Natural killer cell (primary cell): ENCODE measurements around the gene MOB2. TPM values are rescaled to one million over a fixed set of nuclear protein-coding genes. Genes with fewer than 3 reads are reported as not detected.

Experiments used
- ATAC-seq, 3 donors: fragments of 150-1000 bp in 2 of 3; fragments of 200-7000 bp in 1 of 3; cut with Tn5 transposase; 1 replicate in 1 of 3; 2 replicates in 2 of 3; pipeline ENCODE4 v1.10.0; 2021; ENCODE audit warnings: mild to moderate bottlenecking in 2 of 3, moderate library complexity in 2 of 3
- DNase-seq, 2 donors: peaks; one replicate each; pipeline versions ENCODE4 v3.0.0 to v3.0.0-alpha.2; 2013 to 2021; ENCODE audit warnings: mixed read lengths in 1 of 2
- H3K27ac ChIP-seq: one replicate; pipeline ENCODE4 v1.5.1; 2013; ENCODE audit warnings: mild to moderate bottlenecking, low read length
- H3K27me3 ChIP-seq: one replicate; pipeline ENCODE4 v1.6.1; 2013; ENCODE audit warnings: low read length; ENCODE audit not compliant: control insufficient read depth, insufficient read depth
- H3K36me3 ChIP-seq: one replicate; pipeline ENCODE4 v1.6.1; 2013; ENCODE audit warnings: low read length; ENCODE audit not compliant: control insufficient read depth, insufficient read depth
- H3K4me1 ChIP-seq: one replicate; pipeline ENCODE4 v1.6.1; 2013; ENCODE audit warnings: low read length; ENCODE audit not compliant: control insufficient read depth, insufficient read depth
- H3K4me3 ChIP-seq: one replicate; pipeline ENCODE4 v1.5.1; 2013; ENCODE audit warnings: low read length
- H3K9me3 ChIP-seq: one replicate; pipeline ENCODE4 v1.6.1; 2013; ENCODE audit warnings: low read length; ENCODE audit not compliant: control insufficient read depth, insufficient read depth
- H3K27ac Mint-ChIP-seq, 2 donors: one replicate each; pipeline ENCODE4 v1.8.0; 2022; ENCODE audit warnings: mild to moderate bottlenecking in 2 of 2, mixed read lengths in 2 of 2, moderate library complexity in 1 of 2
- H3K27me3 Mint-ChIP-seq, 2 donors: one replicate each; pipeline ENCODE4 v1.8.0; 2022; ENCODE audit warnings: low read depth in 2 of 2, mixed read lengths in 2 of 2
- H3K36me3 Mint-ChIP-seq: one replicate; pipeline ENCODE4 v1.8.0; 2022; ENCODE audit warnings: mixed read lengths
- H3K4me1 Mint-ChIP-seq, 2 donors: one replicate each; pipeline ENCODE4 v1.8.0; 2022; ENCODE audit warnings: mixed read lengths in 2 of 2
- H3K4me3 Mint-ChIP-seq: one replicate; pipeline ENCODE4 v1.8.0; 2022; ENCODE audit warnings: mild to moderate bottlenecking, moderate library complexity, mixed read lengths
- H3K9me3 Mint-ChIP-seq, 2 donors: one replicate each; pipeline ENCODE4 v1.8.0; 2022; ENCODE audit warnings: mixed read lengths in 2 of 2
- WGBS: methylation state at CpG from one replicate; pipeline ENCODE4 v1.1.7; 2013; ENCODE audit warnings: missing lambda C conversion rate; ENCODE audit not compliant: insufficient coverage; 5-methylcytosine and 5-hydroxymethylcytosine counted together
- intact Hi-C: fragments of 100-400 bp; cut with micrococcal nuclease; formaldehyde crosslinking; loops from one replicate; pipeline ENCODE4 v1.14.2; 2022
- total RNA-seq, 4 donors: library from RNA; stranded (reverse); fragments of 120-200 nt in 1 of 4; gene quantifications; one replicate each; pipeline versions ENCODE4 v1.2.3 to v1.2.4, GENCODE V29; 2013 to 2022
- TF ChIP-seq, protein P1 (sequence below): fragments of 200-600 bp; IDR thresholded peaks from one replicate; pipeline ENCODE4 v1.8.0; 2022; ENCODE audit warnings: antibody characterized with exemption

The MOB2 gene
- total RNA-seq, 3 donors from 2014 or later (not counting 1 experiment from before 2014, with no cell fraction given), result 61.9 to 79.6 (median 78.5) TPM

- DNase-seq (no peak), ATAC-seq (no peak)
- Histone ChIP-seq H3K4me3 (no peak overlapping the region), H3K27me3 (no peaks in the 10 kb centered on the region), H3K4me1 (peaks cover 43% of the 10 kb centered on the region), H3K9me3 (no peaks in the 10 kb centered on the region), H3K27ac (no peak overlapping the region), H3K36me3 (peaks cover 15% of the 10 kb centered on the region)
- intact Hi-C loops, result no loop called here
- WGBS, result 94% methylated on average over 20 of the region's 20 CpGs
- Mint-ChIP-seq H3K4me3 (no peak overlapping the region), H3K27me3 (no peaks in the 10 kb centered on the region), H3K4me1 (peaks cover 12 to 63% of the 10 kb centered on the region in 2 donors), H3K9me3 (no peaks in the 10 kb centered on the region), H3K36me3 (no peaks in the 10 kb centered on the region), H3K27ac (peak overlapping the region; percentile 3 to 86)
- TF ChIP-seq, protein P1, sequence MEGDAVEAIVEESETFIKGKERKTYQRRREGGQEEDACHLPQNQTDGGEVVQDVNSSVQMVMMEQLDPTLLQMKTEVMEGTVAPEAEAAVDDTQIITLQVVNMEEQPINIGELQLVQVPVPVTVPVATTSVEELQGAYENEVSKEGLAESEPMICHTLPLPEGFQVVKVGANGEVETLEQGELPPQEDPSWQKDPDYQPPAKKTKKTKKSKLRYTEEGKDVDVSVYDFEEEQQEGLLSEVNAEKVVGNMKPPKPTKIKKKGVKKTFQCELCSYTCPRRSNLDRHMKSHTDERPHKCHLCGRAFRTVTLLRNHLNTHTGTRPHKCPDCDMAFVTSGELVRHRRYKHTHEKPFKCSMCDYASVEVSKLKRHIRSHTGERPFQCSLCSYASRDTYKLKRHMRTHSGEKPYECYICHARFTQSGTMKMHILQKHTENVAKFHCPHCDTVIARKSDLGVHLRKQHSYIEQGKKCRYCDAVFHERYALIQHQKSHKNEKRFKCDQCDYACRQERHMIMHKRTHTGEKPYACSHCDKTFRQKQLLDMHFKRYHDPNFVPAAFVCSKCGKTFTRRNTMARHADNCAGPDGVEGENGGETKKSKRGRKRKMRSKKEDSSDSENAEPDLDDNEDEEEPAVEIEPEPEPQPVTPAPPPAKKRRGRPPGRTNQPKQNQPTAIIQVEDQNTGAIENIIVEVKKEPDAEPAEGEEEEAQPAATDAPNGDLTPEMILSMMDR, result no peak
Measured at GRCh38 chr11:1484695-1485503, 1.7 kb downstream of the MOB2 start.

DNA sequence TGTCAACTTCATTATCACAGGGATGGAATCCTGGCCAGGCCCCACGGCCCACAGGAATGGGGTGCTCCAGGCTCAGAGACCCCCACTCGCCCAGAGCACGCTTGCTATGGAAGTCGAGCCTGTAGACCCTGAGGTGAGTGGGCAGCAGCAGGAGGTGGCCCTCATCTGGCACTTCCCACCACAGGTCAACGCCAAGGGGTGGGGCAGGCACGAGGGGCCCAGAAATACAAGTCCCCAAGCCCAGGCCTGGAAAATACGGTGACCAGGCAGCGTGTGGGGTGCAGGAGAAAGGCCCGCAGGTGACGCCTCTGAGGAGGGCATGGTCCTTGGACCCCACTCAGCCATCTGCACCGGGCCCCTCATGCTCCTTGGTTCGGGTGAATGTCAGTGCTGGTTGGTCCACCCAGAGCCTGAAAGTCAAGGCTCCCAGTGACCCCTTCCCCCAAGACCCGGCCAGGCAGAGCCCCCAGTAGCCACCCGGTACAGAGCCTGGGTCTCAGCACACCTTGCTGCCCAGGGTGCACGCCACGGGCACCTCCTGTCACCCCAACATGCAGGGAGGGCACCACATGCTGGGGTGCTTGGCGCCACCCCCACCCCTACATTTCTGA, 2.4 kb downstream of the MOB2 start:
- Mint-ChIP-seq H3K27me3 (no peaks in the 10 kb centered on the region), H3K9me3 (no peaks in the 10 kb centered on the region), H3K27ac (peak overlapping the region in 1 of 2 donors; percentile 86), H3K36me3 (no peaks in the 10 kb centered on the region), H3K4me3 (no peak overlapping the region), H3K4me1 (peaks cover 12 to 57% of the 10 kb centered on the region in 2 donors)
- H3K27me3 ChIP-seq, result no peaks in the 10 kb centered on the region
- H3K4me1 ChIP-seq, result peaks cover 40% of the 10 kb centered on the region
- H3K4me3 ChIP-seq, result no peak overlapping the region
- no peak for DNase-seq
- no peak for ATAC-seq
- intact Hi-C loops, result no loop called here
- no peak overlapping the region for H3K27ac ChIP-seq
- TF ChIP-seq, protein P1, result no peak
- H3K9me3 ChIP-seq, result no peaks in the 10 kb centered on the region
- 95% methylated on average over 17 of the region's 17 CpGs for WGBS
- H3K36me3 ChIP-seq, result peaks cover 22% of the 10 kb centered on the region

DNA sequence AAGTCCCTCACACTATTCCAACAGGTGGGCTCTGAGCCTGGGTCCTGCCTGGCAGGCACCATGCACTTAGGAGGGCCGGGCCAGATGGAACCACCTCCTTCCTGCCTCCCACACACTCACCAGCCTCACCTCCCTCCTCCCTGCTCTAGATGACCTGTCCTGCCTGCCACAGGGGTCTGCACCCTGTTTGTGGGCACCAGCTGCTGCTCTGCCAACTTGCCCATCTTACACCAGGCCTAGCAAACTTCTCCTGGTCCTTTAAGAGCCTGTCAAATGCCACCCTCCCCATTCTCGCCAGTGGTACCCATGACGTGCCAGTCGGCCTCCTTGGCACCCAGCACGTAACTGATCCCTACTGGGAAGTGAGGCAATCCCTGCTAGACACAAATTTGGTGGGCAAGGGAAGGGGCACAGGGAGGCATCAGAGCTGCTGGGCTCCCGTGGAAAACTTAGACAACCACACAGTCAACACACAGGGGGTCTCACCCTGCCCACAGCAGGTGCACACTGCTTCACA, 3.1 kb downstream of the MOB2 start:
- no peak for ATAC-seq
- H3K36me3 Mint-ChIP-seq, result no peaks in the 10 kb centered on the region
- peaks cover 18 to 56% of the 10 kb centered on the region in 2 donors for H3K4me1 Mint-ChIP-seq
- H3K27ac Mint-ChIP-seq, result peak overlapping the region in 1 of 2 donors; percentile 86
- no peak overlapping the region for H3K27ac ChIP-seq
- no peak overlapping the region for H3K4me3 ChIP-seq
- TF ChIP-seq, protein P1, result no peak
- no peaks in the 10 kb centered on the region for H3K27me3 ChIP-seq
- no peaks in the 10 kb centered on the region for H3K9me3 Mint-ChIP-seq
- H3K27me3 Mint-ChIP-seq, result no peaks in the 10 kb centered on the region
- intact Hi-C loops, result no loop called here
- no peak overlapping the region for H3K4me3 Mint-ChIP-seq
- WGBS, result 81% methylated on average over 6 of the region's 6 CpGs
- no peak for DNase-seq
- peaks cover 34% of the 10 kb centered on the region for H3K4me1 ChIP-seq
- no peaks in the 10 kb centered on the region for H3K9me3 ChIP-seq
- peaks cover 28% of the 10 kb centered on the region for H3K36me3 ChIP-seq
